H9 (cell line): ENCODE results near the gene EXO1. TPM values are rescaled to one million over a fixed set of nuclear protein-coding genes. Genes with fewer than 3 reads are reported as not detected.

Experiments
- DNase-seq: peaks from one replicate; pipeline ENCODE4 v3.0.0-alpha.2; 2017
- H2AFZ ChIP-seq: one replicate; pipeline ENCODE4 v1.6.1; 2013; ENCODE audit warnings: mild to moderate bottlenecking, low read length, control low read depth, moderate library complexity
- H2AK5ac ChIP-seq: 2 replicates; pipeline ENCODE4 v1.6.1; 2013; ENCODE audit warnings: low read length, control low read depth, mixed read lengths; ENCODE audit not compliant: insufficient read length
- H2BK120ac ChIP-seq: one replicate; pipeline ENCODE4 v1.6.1; 2013; ENCODE audit warnings: low read depth, mild to moderate bottlenecking, low read length, control low read depth, inconsistent platforms; ENCODE audit not compliant: poor library complexity, severe bottlenecking
- H2BK12ac ChIP-seq: 2 replicates; pipeline ENCODE4 v1.6.1; 2013; ENCODE audit warnings: low read length, control low read depth, mixed read lengths, low read depth; ENCODE audit not compliant: insufficient read length
- H2BK15ac ChIP-seq: 2 replicates; pipeline ENCODE4 v1.6.1; 2013; ENCODE audit warnings: low read depth, low read length, control low read depth
- H2BK20ac ChIP-seq: one replicate; pipeline ENCODE4 v1.6.1; 2013; ENCODE audit warnings: low read depth, mild to moderate bottlenecking, low read length, control low read depth, inconsistent platforms; ENCODE audit not compliant: poor library complexity, severe bottlenecking
- H2BK5ac ChIP-seq: 2 replicates; pipeline ENCODE4 v1.6.1; 2013; ENCODE audit warnings: low read length, control low read depth, mixed read lengths; ENCODE audit not compliant: insufficient read length
- H3K14ac ChIP-seq: 2 replicates; pipeline ENCODE4 v1.6.1; 2013; ENCODE audit warnings: low read length, control low read depth; ENCODE audit not compliant: insufficient read depth
- H3K18ac ChIP-seq: 2 replicates; pipeline ENCODE4 v1.6.1; 2013; ENCODE audit warnings: low read depth, mild to moderate bottlenecking, mixed read lengths, low read length, control low read depth; ENCODE audit not compliant: insufficient read length
- H3K23ac ChIP-seq: 2 replicates; pipeline ENCODE4 v1.6.1; 2013; ENCODE audit warnings: low read length, control low read depth, mixed read lengths, low read depth; ENCODE audit not compliant: insufficient read length
- H3K23me2 ChIP-seq: 2 replicates; pipeline ENCODE4 v1.6.1; 2013; ENCODE audit warnings: low read depth, mild to moderate bottlenecking, mixed read lengths, low read length, control low read depth; ENCODE audit not compliant: insufficient read length, poor library complexity, severe bottlenecking
- H3K27ac ChIP-seq: 2 replicates; pipeline ENCODE4 v1.5.1; 2013; ENCODE audit warnings: low read length, control low read depth, mixed read lengths, low read depth; ENCODE audit not compliant: insufficient read length
- H3K27me3 ChIP-seq: 2 replicates; pipeline ENCODE4 v1.6.1; 2013; ENCODE audit warnings: low read length, control low read depth, inconsistent platforms; ENCODE audit not compliant: insufficient read depth
- H3K4ac ChIP-seq: 2 replicates; pipeline ENCODE4 v1.6.1; 2013; ENCODE audit warnings: low read depth, mild to moderate bottlenecking, control low read depth, inconsistent platforms, low read length, moderate library complexity
- H3K4me1 ChIP-seq: 2 replicates; pipeline ENCODE4 v1.6.1; 2013; ENCODE audit warnings: low read length, control low read depth, inconsistent platforms; ENCODE audit not compliant: insufficient read depth
- H3K4me2 ChIP-seq: 2 replicates; pipeline ENCODE4 v1.6.1; 2013; ENCODE audit warnings: low read length, control low read depth, mixed read lengths; ENCODE audit not compliant: insufficient read length, insufficient read depth
- H3K56ac ChIP-seq: 2 replicates; pipeline ENCODE4 v1.6.1; 2013; ENCODE audit warnings: low read depth, mild to moderate bottlenecking, mixed read lengths, low read length, control low read depth; ENCODE audit not compliant: insufficient read length
- H3K79me1 ChIP-seq: 2 replicates; pipeline ENCODE4 v1.6.1; 2013; ENCODE audit warnings: low read depth, mild to moderate bottlenecking, moderate library complexity, low read length, control low read depth, inconsistent platforms; ENCODE audit not compliant: insufficient read depth, poor library complexity, severe bottlenecking
- H3K79me2 ChIP-seq: 2 replicates; pipeline ENCODE4 v1.6.1; 2013; ENCODE audit warnings: low read length, control low read depth, inconsistent platforms; ENCODE audit not compliant: insufficient read depth
- H3K9ac ChIP-seq: 2 replicates; pipeline ENCODE4 v1.6.1; 2013; ENCODE audit warnings: low read length, control low read depth, mixed read lengths; ENCODE audit not compliant: insufficient read length; ENCODE audit errors: extremely low read depth
- H3K9me3 ChIP-seq: one replicate; pipeline ENCODE4 v1.6.1; 2013; ENCODE audit warnings: low read depth, low read length, inconsistent platforms; ENCODE audit not compliant: control insufficient read depth
- H3T11ph ChIP-seq: one replicate; pipeline ENCODE4 v1.6.1; 2013; ENCODE audit warnings: mild to moderate bottlenecking, low read length, control low read depth, inconsistent platforms
- H4K20me1 ChIP-seq: one replicate; pipeline ENCODE4 v1.6.1; 2013; ENCODE audit not compliant: control insufficient read depth, insufficient read length, insufficient read depth
- H4K5ac ChIP-seq: 2 replicates; pipeline ENCODE4 v1.6.1; 2013; ENCODE audit warnings: low read depth, mild to moderate bottlenecking, mixed read lengths, low read length, control low read depth; ENCODE audit not compliant: insufficient read length
- H4K8ac ChIP-seq: replicated peaks from 2 replicates; pipeline ENCODE4 v1.6.1; 2013; ENCODE audit warnings: low read length, control low read depth, mixed read lengths, low read depth; ENCODE audit not compliant: insufficient read length
- H4K91ac ChIP-seq: 2 replicates; pipeline ENCODE4 v1.6.1; 2013; ENCODE audit warnings: low read depth, mild to moderate bottlenecking, moderate library complexity, mixed read lengths, low read length, control low read depth; ENCODE audit not compliant: insufficient read length
- H3K27ac Mint-ChIP-seq, 3 experiments: 2 replicates in 2 of 3; 3 replicates in 1 of 3; pipeline ENCODE4 v1.8.0; 2020 to 2021; ENCODE audit warnings: mixed read lengths in 3 of 3, mild to moderate bottlenecking in 1 of 3, moderate library complexity in 1 of 3
- H3K27me3 Mint-ChIP-seq: 2 replicates; pipeline ENCODE4 v1.8.0; 2021; ENCODE audit warnings: low read depth, mild to moderate bottlenecking, moderate library complexity, mixed read lengths
- H3K36me3 Mint-ChIP-seq, 3 experiments: 2 replicates in 2 of 3; 3 replicates in 1 of 3; pipeline ENCODE4 v1.8.0; 2020 to 2021; ENCODE audit warnings: low read depth in 3 of 3, mixed read lengths in 3 of 3; ENCODE audit not compliant: insufficient read depth in 1 of 3
- H3K4me1 Mint-ChIP-seq, 2 experiments: 2 replicates each; pipeline ENCODE4 v1.8.0; 2020; ENCODE audit warnings: mixed read lengths in 2 of 2
- H3K4me3 Mint-ChIP-seq, 2 experiments: 2 replicates in 1 of 2; 3 replicates in 1 of 2; pipeline ENCODE4 v1.8.0; 2020 to 2021; ENCODE audit warnings: mild to moderate bottlenecking in 2 of 2, mixed read lengths in 2 of 2, moderate library complexity in 1 of 2
- H3K9me3 Mint-ChIP-seq, 2 experiments: 2 replicates in 1 of 2; 3 replicates in 1 of 2; pipeline ENCODE4 v1.8.0; 2020; ENCODE audit warnings: mild to moderate bottlenecking in 2 of 2, mixed read lengths in 2 of 2, moderate library complexity in 1 of 2
- WGBS: extraction: QIAGEN DNeasy Blood & Tissue Kit; methylation state at CpG from one replicate; pipeline ENCODE4 v1.1.7; 2013; ENCODE audit warnings: missing lambda C conversion rate, low lambda C conversion rate, mixed read lengths; ENCODE audit not compliant: insufficient read length; ENCODE audit errors: extremely low coverage; 5-methylcytosine and 5-hydroxymethylcytosine counted together
- total RNA-seq: library from RNA; stranded (reverse); gene quantifications from 2 replicates; pipeline ENCODE4 v1.2.1, GENCODE V29; 2021
- TF ChIP-seq, protein P1 (sequence below): fragments of 200-600 bp; sonication (generic); conservative IDR thresholded peaks from 3 replicates; pipeline ENCODE4 v1.8.0; 2021; ENCODE audit warnings: antibody characterized with exemption, mild to moderate bottlenecking

The EXO1 gene
- total RNA-seq, 1 experiment from 2014 or later = 43.2 TPM

DNA sequence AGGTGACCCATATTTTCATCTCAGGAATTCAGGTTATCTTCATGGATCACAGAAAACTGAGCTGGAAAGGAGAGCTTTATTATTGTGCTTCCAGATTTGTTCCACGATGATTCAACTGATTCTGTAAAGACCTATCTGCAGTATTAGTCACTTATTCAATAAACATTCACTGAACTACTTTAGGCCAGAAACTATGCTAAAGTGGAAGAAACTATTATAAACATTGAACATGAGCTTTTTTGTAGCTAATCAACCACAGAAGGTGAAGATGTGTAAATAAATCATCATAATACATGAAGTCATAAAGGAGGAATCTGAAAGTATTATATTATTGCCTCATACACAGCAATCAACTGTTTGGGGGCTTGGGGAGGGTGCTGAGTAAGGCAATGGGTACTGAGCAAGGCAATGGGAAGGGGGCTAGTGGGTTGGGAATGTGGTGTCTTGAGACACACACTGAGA, 30.6 kb upstream of the EXO1 start:
- no peaks in the 10 kb centered on the region for H4K20me1 ChIP-seq
- no peak overlapping the region for H3K56ac ChIP-seq
- no peak overlapping the region for H2AK5ac ChIP-seq
- Mint-ChIP-seq H3K4me1 (no peaks in the 10 kb centered on the region), H3K27ac (no peak overlapping the region), H3K36me3 (no peaks in the 10 kb centered on the region), H3K4me3 (no peak overlapping the region), H3K27me3 (no peaks in the 10 kb centered on the region), H3K9me3 (no peaks in the 10 kb centered on the region)
- no peak overlapping the region for H3K4me2 ChIP-seq
- H4K8ac ChIP-seq = no peak overlapping the region
- no peaks in the 10 kb centered on the region for H3K79me1 ChIP-seq
- no peak overlapping the region for H2BK5ac ChIP-seq
- H3K9me3 ChIP-seq = no peaks in the 10 kb centered on the region
- H3K23ac ChIP-seq = no peak overlapping the region
- no peak overlapping the region for H4K91ac ChIP-seq
- no peak overlapping the region for H3K18ac ChIP-seq
- no peak overlapping the region for H3K27ac ChIP-seq
- H2BK20ac ChIP-seq = no peak overlapping the region
- no peak overlapping the region for H3K9ac ChIP-seq
- no peak overlapping the region for H2BK15ac ChIP-seq
- TF ChIP-seq, protein P1, sequence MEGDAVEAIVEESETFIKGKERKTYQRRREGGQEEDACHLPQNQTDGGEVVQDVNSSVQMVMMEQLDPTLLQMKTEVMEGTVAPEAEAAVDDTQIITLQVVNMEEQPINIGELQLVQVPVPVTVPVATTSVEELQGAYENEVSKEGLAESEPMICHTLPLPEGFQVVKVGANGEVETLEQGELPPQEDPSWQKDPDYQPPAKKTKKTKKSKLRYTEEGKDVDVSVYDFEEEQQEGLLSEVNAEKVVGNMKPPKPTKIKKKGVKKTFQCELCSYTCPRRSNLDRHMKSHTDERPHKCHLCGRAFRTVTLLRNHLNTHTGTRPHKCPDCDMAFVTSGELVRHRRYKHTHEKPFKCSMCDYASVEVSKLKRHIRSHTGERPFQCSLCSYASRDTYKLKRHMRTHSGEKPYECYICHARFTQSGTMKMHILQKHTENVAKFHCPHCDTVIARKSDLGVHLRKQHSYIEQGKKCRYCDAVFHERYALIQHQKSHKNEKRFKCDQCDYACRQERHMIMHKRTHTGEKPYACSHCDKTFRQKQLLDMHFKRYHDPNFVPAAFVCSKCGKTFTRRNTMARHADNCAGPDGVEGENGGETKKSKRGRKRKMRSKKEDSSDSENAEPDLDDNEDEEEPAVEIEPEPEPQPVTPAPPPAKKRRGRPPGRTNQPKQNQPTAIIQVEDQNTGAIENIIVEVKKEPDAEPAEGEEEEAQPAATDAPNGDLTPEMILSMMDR = no peak
- H3K4me1 ChIP-seq = no peaks in the 10 kb centered on the region
- H2BK120ac ChIP-seq = no peak overlapping the region
- no peaks in the 10 kb centered on the region for H3K79me2 ChIP-seq
- H2AFZ ChIP-seq = no peak overlapping the region
- no peak overlapping the region for H4K5ac ChIP-seq
- no peaks in the 10 kb centered on the region for H3K23me2 ChIP-seq
- DNase-seq = no peak
- no peak overlapping the region for H3T11ph ChIP-seq
- H3K27me3 ChIP-seq = no peaks in the 10 kb centered on the region
- H2BK12ac ChIP-seq = no peak overlapping the region
- no peak overlapping the region for H3K4ac ChIP-seq
- no CpG with 5 or more reads among the region's 1 CpG for WGBS
- H3K14ac ChIP-seq = no peak overlapping the region
